Smooth muscle cell (in vitro differentiated cells): ENCODE measurements around the gene FH. TPM values are rescaled to one million over a fixed set of nuclear protein-coding genes. Genes with fewer than 3 reads are reported as not detected.

Source experiments
- DNase-seq: peaks from one replicate; lab custom pipeline; 2025; ENCODE audit not compliant: unreplicated experiment; lab: John Stamatoyannopoulos, UW
- H2AFZ ChIP-seq: fragments of 200-600 bp; sonication (generic); 2 replicates; pipeline ENCODE4 v1.6.0; 2016; ENCODE audit warnings: antibody characterized with exemption, low read depth, mild to moderate bottlenecking
- H3F3A ChIP-seq: fragments of 200-600 bp; sonication (generic); 2 replicates; pipeline ENCODE4 v1.6.0; 2017; ENCODE audit warnings: antibody characterized with exemption, low read depth
- H3K27ac ChIP-seq: fragments of 200-600 bp; sonication (generic); 2 replicates; pipeline ENCODE4 v1.5.1; 2016; ENCODE audit warnings: low read depth, mild to moderate bottlenecking
- H3K27me3 ChIP-seq: fragments of 200-600 bp; sonication (generic); 2 replicates; pipeline ENCODE4 v1.6.1; 2016; ENCODE audit warnings: low read depth, mild to moderate bottlenecking
- H3K36me3 ChIP-seq: fragments of 200-600 bp; sonication (generic); 2 replicates; pipeline ENCODE4 v1.5.1; 2016; ENCODE audit warnings: low read depth
- H3K4me1 ChIP-seq: fragments of 200-600 bp; sonication (generic); 2 replicates; pipeline ENCODE4 v1.5.1; 2016; ENCODE audit warnings: low read depth
- H3K4me2 ChIP-seq: fragments of 200-600 bp; sonication (generic); 2 replicates; pipeline ENCODE4 v1.6.0; 2016; ENCODE audit warnings: mild to moderate bottlenecking
- H3K4me3 ChIP-seq: fragments of 200-600 bp; sonication (generic); 2 replicates; pipeline ENCODE4 v1.5.1; 2016; ENCODE audit warnings: mild to moderate bottlenecking
- H3K79me2 ChIP-seq: fragments of 200-600 bp; sonication (generic); 2 replicates; pipeline ENCODE4 v1.6.0; 2016; ENCODE audit warnings: low read depth, mild to moderate bottlenecking
- H3K9ac ChIP-seq: fragments of 200-600 bp; sonication (generic); 2 replicates; pipeline ENCODE4 v1.6.0; 2016; ENCODE audit warnings: low read depth
- H3K9me3 ChIP-seq: fragments of 200-600 bp; sonication (generic); replicated peaks from 2 replicates; pipeline ENCODE4 v1.5.1; 2016; ENCODE audit warnings: low read depth
- H4K20me1 ChIP-seq: fragments of 200-600 bp; sonication (generic); 2 replicates; pipeline ENCODE4 v1.6.0; 2016; ENCODE audit warnings: low read depth
- WGBS: methylation state at CpG from one replicate; pipeline ENCODE4 v1.1.7; 2016; ENCODE audit warnings: low lambda C conversion rate; 5-methylcytosine and 5-hydroxymethylcytosine counted together
- polyA plus RNA-seq: library from polyadenylated mRNA; unstranded; fragments of >200 nt; fragmentation: Nextera tagmentation; extraction: Ambion mirVana; gene quantifications from 2 replicates; pipeline ENCODE4 v1.2.1, GENCODE V29; 2016
- total RNA-seq: library from RNA; depleted of rRNA; stranded (reverse); fragments of >200 nt; gene quantifications from 2 replicates; pipeline ENCODE4 v1.2.3, GENCODE V29; 2014
- TF ChIP-seq, protein P1 (sequence below): fragments of 200-600 bp; sonication (generic); IDR thresholded peaks from 2 replicates; pipeline ENCODE4 v1.5.1; 2017; ENCODE audit warnings: borderline replicate concordance, mild to moderate bottlenecking, antibody characterized with exemption; ENCODE audit not compliant: insufficient read depth, poor library complexity, severe bottlenecking

Gene FH
- total and polyA plus RNA-seq, 2 experiments from 2014 or later, result 53.1 to 57.7 TPM

DNA sequence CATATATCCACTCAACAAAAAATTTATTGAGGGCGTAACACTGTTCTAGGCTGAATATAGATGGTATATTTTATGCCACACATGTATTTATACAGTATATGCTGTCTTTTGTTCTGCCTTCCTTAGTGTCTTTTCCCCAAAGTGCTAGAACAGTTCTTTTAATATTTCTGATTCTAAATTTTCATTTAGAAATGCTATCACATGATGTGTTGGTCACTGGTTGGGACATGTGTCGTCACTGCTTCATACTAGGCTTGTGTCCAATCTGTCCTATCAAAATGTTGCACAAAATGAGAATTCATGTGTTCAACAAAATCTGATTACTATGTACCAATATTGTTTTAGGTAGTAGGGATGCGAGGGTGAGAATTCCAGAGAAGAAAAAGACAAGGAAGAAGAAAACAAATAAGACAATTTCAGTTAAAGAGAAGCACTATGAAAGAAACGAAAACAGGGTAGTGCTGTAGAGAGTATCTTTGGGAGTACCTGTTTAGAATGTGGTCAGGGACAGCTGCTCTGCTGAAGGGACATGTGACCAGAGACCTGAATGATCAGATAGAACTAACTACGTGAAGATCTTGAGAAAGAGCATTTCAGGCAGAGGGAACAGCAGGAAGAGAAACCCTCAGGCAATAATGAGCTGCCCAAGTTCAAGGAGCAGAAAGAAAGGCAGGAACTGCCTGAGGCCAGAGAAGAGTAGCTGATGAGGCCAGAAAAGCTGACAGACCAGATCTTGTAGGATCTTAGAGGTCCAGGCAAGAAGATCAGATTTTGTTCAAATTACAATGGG, 14.0 kb upstream of the FH start:
- H3K36me3 ChIP-seq, result no peaks in the 10 kb centered on the region
- no peaks in the 10 kb centered on the region for H3K27me3 ChIP-seq
- H4K20me1 ChIP-seq, result no peaks in the 10 kb centered on the region
- no peaks in the 10 kb centered on the region for H3K9me3 ChIP-seq
- H3K9ac ChIP-seq, result no peak overlapping the region
- no peak overlapping the region for H3K4me2 ChIP-seq
- no peak overlapping the region for H3K4me3 ChIP-seq
- TF ChIP-seq, protein P1, sequence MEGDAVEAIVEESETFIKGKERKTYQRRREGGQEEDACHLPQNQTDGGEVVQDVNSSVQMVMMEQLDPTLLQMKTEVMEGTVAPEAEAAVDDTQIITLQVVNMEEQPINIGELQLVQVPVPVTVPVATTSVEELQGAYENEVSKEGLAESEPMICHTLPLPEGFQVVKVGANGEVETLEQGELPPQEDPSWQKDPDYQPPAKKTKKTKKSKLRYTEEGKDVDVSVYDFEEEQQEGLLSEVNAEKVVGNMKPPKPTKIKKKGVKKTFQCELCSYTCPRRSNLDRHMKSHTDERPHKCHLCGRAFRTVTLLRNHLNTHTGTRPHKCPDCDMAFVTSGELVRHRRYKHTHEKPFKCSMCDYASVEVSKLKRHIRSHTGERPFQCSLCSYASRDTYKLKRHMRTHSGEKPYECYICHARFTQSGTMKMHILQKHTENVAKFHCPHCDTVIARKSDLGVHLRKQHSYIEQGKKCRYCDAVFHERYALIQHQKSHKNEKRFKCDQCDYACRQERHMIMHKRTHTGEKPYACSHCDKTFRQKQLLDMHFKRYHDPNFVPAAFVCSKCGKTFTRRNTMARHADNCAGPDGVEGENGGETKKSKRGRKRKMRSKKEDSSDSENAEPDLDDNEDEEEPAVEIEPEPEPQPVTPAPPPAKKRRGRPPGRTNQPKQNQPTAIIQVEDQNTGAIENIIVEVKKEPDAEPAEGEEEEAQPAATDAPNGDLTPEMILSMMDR, result no peak
- no peak overlapping the region for H3K27ac ChIP-seq
- 76% methylated on average over 5 of the region's 5 CpGs for WGBS
- no peaks in the 10 kb centered on the region for H3F3A ChIP-seq
- H2AFZ ChIP-seq, result peak overlapping the region; percentile 15
- no peaks in the 10 kb centered on the region for H3K4me1 ChIP-seq
- H3K79me2 ChIP-seq, result no peaks in the 10 kb centered on the region
- no peak for DNase-seq

DNA sequence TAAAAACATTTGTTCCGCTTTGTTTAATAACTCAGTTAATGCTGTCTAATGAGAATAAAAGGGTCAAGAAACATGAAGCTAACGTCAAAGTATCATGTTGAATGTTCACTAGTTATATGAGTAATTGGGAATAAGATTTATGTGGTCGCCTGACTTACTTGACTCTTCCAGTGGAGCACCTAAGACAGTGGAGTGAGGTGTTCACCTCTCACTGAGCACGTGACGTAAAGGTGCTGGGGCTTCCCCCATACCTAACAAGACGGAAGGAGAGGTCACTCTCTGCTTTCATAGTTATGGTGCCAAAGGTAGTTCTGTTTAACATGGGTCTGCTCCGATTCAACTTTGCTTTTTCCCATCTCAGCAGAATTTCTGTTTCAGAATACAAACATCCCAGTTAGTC, 13.3 kb upstream of the FH start:
- Histone ChIP-seq H3K79me2 (no peaks in the 10 kb centered on the region), H3K27me3 (no peaks in the 10 kb centered on the region), H3K4me1 (no peaks in the 10 kb centered on the region), H3K4me3 (no peak overlapping the region), H3K9me3 (no peaks in the 10 kb centered on the region), H3K9ac (no peak overlapping the region), H3F3A (no peaks in the 10 kb centered on the region), H3K27ac (no peak overlapping the region), H3K4me2 (no peak overlapping the region), H2AFZ (no peak overlapping the region), H4K20me1 (no peaks in the 10 kb centered on the region), H3K36me3 (no peaks in the 10 kb centered on the region)
- WGBS, result 89% methylated on average over 7 of the region's 7 CpGs
- TF ChIP-seq, protein P1, result no peak
- no peak for DNase-seq

DNA sequence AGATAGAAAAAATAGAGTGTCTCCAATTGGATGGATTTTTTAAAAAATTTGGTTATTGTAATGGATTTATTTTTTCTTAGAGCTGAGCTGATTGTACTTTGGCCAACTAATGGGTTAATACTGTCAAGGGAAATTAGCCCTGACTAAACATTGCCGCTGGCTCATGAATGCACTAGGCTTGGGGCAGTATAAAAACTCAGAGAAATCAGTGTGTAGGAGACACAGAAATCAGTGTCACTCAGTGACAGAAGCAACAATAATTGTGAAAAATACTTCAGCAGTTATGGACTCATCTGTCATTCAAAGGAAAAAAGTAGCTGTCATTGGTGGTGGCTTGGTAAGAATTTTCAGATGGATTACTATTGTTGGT, 12.6 kb upstream of the FH start, which contains the start of gene KMO:
Gene KMO, plus strand, starts transcription at position 217 of the 370 bp plus-strand sequence. Its CDS starts 67 bp downstream, at position 284.
- no peaks in the 10 kb centered on the region for H3K27me3 ChIP-seq
- peak within 1 kb of the TSS; percentile 57 for H3K4me3 ChIP-seq
- TF ChIP-seq, protein P1, result no peak
- peak within 1 kb of the TSS; percentile 97 for H2AFZ ChIP-seq
- 0% methylated on average over 1 of the region's 1 CpG for WGBS
- H3K9ac ChIP-seq, result peak within 1 kb of the TSS; percentile 48
- H3K4me1 ChIP-seq, result no peaks in the 10 kb centered on the region
- H3K9me3 ChIP-seq, result no peaks in the 10 kb centered on the region
- H4K20me1 ChIP-seq, result no peaks in the 10 kb centered on the region
- no peaks in the 10 kb centered on the region for H3K79me2 ChIP-seq
- no peaks in the 10 kb centered on the region for H3F3A ChIP-seq
- DNase-seq, result no peak
- no peak within 1 kb of the TSS for H3K27ac ChIP-seq
- H3K36me3 ChIP-seq, result no peaks in the 10 kb centered on the region
- peak within 1 kb of the TSS; percentile 87 for H3K4me2 ChIP-seq
